Fibroblast of lung (primary cell): ENCODE measurements around the gene RAD52.

Experiments used
- CTCF ChIP-seq, 2 donors: IDR thresholded peaks in 1 of 2; conservative IDR thresholded peaks in 1 of 2; 1 replicate in 1 of 2; 2 replicates in 1 of 2; pipeline ENCODE4 v1.5.1; 2011 to 2012; ENCODE audit warnings: low read length in 2 of 2, control low read depth in 1 of 2, inconsistent platforms in 1 of 2, low read depth in 1 of 2, mild to moderate bottlenecking in 1 of 2
- EZH2 ChIP-seq: IDR thresholded peaks from 2 replicates; pipeline ENCODE4 v1.5.1; 2012; ENCODE audit warnings: low read length, control low read depth, mild to moderate bottlenecking; ENCODE audit errors: missing control alignments

GRCh38 chr12:954741-955140, 5.2 kb upstream of the RAD52 start:
- no peak for TF ChIP-seq CTCF (conservative IDR thresholded peaks at IDR 0.05 in 1 of 2, IDR thresholded peaks at IDR 0.05 in 1 of 2; ENCODE audit: low read depth in 1 of 2, low read length in 2 of 2)
- TF ChIP-seq EZH2, result no peak
